ENCODE measurements around the gene PTPRD.

PTPRD gene

DNA sequence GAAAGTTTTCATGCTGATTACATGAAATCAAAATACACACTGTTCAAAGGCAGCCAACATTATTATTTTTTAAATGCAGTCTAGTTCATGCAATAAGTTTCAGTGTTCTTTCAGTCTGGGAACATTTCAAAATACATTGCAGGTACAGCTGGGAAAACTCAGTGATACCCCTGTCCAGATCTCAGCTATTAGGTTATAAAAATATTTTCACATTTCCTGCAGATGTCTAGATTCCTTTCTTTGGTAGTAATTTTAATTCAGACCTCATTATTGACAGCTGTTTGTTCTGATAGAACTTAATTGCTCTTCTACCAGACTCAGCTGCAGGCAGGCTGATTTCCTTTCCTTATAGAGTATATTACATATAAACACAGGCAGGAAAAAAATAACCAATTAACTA lies 2256.4 kb downstream of the PTPRD start:
- ChIA-PET CTCF (interaction anchor here (0.9 kb wide), 1 partner anchor 34 kb away, joined by 3 read pairs; no protein-coding TSS in a partner anchor), POLR2A (no interaction called here)
- no peak for DNase-seq (ENCODE audit: extremely low spot score)
- TF ChIP-seq, protein P1, sequence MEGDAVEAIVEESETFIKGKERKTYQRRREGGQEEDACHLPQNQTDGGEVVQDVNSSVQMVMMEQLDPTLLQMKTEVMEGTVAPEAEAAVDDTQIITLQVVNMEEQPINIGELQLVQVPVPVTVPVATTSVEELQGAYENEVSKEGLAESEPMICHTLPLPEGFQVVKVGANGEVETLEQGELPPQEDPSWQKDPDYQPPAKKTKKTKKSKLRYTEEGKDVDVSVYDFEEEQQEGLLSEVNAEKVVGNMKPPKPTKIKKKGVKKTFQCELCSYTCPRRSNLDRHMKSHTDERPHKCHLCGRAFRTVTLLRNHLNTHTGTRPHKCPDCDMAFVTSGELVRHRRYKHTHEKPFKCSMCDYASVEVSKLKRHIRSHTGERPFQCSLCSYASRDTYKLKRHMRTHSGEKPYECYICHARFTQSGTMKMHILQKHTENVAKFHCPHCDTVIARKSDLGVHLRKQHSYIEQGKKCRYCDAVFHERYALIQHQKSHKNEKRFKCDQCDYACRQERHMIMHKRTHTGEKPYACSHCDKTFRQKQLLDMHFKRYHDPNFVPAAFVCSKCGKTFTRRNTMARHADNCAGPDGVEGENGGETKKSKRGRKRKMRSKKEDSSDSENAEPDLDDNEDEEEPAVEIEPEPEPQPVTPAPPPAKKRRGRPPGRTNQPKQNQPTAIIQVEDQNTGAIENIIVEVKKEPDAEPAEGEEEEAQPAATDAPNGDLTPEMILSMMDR (IDR thresholded peaks at IDR 0.05; ENCODE audit: control extremely low read depth, extremely low read depth, low read depth, missing control alignments): no peak

DNA sequence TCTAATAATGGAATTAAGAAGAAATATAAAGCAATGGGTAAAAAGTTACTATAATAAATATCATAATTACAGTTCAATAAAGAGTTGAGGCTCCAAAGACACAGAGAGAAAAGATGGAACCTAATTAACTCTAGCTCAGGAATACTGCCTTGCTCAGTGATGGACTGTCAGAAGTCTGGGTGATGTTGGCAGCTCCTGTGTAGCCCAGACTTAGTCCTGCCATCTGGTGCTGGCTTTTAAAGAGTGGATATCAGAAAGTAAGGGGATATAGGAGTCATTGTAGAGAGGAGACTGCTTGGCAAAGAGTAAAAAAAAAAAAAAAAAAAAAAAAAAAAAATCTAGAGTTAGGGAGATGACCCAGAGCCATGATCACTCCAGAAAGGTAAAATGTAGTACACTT lies 2261.4 kb downstream of the PTPRD start:
- CTCF ChIA-PET: no interaction called here
- POLR2A ChIA-PET: no interaction called here
- no peak for DNase-seq (ENCODE audit: extremely low spot score)
- TF ChIP-seq, protein P1 (IDR thresholded peaks at IDR 0.05; ENCODE audit: control extremely low read depth, extremely low read depth, low read depth, missing control alignments): no peak

DNA sequence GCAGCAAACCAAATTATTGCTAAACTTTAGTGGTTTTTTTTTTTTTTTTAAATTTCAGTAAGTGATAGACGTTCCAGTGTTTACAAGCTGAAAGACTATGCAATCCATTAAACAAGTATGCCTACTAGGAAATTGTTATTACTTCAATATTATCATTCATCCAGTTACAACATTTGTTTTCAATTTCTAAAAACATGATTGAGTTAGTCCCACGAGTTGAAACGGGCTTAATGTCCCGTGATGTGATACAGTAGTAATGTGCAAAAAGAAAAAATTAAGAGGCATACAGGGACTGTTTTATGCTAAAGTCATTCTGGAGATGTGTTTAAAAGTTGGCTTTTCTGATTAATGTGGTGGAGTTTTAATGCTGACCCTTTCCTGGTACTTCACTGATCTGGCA lies 2262.9 kb downstream of the PTPRD start:
- ChIA-PET POLR2A (no interaction called here), CTCF (no interaction called here)
- DNase-seq (ENCODE audit: extremely low spot score): no peak
- TF ChIP-seq, protein P1 (IDR thresholded peaks at IDR 0.05; ENCODE audit: control extremely low read depth, extremely low read depth, low read depth, missing control alignments): no peak

DNA sequence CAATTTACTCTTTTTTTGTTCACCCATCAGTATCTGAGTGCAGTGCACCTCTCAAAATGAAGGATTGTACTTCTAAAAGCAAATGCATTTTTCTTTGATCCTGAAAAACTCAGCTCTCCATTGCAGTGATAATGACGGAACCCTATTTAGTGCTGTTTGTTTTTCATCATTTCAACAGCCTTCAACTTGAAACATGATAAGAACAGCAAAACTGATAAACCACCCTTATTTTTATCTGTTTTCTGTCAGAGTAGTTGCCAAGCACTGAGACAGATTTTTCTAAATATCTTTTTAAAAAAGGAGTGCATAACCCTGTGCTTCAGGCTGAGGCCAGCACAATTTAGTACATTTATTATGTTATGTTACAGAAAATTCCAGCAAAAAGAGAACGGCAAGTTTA lies 2263.4 kb downstream of the PTPRD start:
- no peak for DNase-seq (ENCODE audit: extremely low spot score)
- ChIA-PET CTCF (no interaction called here), POLR2A (no interaction called here)
- TF ChIP-seq, protein P1 (IDR thresholded peaks at IDR 0.05; ENCODE audit: control extremely low read depth, extremely low read depth, low read depth, missing control alignments): no peak

DNA sequence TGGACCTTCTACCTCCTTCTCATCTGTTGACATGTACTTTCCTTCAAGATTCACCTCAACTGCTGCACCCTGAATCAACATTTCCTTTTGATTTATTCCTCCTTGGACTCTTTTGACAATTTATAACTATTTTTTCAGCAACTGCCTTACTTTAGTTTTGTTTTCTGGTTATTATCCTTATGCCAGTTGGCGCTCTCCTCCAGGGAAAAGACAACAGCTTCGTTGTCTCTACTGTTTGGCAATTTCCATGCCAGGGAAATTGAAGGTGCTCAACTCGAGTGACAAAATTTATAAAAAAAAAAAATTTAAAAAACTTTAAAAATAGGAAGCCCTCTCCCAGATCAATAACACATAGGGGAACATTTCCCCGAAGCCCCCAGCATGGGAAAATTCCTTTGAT lies 2264.0 kb downstream of the PTPRD start:
- ChIA-PET CTCF (no interaction called here), POLR2A (no interaction called here)
- DNase-seq (ENCODE audit: extremely low spot score): no peak
- TF ChIP-seq, protein P1 (IDR thresholded peaks at IDR 0.05; ENCODE audit: control extremely low read depth, extremely low read depth, low read depth, missing control alignments): no peak

DNA sequence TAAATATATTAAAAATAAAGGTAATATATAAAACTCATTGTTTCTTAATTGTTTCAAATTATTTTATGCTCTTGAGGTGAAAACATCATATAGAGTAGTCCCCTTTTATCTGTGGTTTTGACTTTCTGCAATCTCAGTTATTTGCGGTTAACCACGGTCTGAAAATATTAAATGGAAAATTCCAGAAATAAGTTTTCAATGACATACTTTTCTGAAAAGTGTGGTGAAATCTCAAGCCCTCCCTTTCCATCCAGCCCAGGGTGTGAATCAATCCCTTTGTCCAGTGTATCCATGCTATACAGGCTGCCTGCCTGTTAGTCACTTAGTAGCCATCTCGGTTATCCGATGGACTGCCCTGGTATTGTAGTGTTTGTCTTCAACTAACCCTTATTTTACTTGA lies 2266.5 kb downstream of the PTPRD start:
- no peak for DNase-seq (ENCODE audit: extremely low spot score)
- TF ChIP-seq, protein P1 (IDR thresholded peaks at IDR 0.05; ENCODE audit: control extremely low read depth, extremely low read depth, low read depth, missing control alignments): no peak
- POLR2A ChIA-PET: no interaction called here
- CTCF ChIA-PET: no interaction called here
